ENCODE measurements around the gene AIP. TPM values are rescaled to one million over a fixed set of nuclear protein-coding genes. Genes with fewer than 3 reads are reported as not detected.

AIP gene
- total and polyA plus RNA-seq, 3 donors from 2014 or later, result 34.6 to 61.7 (median 60.7) TPM

DNA sequence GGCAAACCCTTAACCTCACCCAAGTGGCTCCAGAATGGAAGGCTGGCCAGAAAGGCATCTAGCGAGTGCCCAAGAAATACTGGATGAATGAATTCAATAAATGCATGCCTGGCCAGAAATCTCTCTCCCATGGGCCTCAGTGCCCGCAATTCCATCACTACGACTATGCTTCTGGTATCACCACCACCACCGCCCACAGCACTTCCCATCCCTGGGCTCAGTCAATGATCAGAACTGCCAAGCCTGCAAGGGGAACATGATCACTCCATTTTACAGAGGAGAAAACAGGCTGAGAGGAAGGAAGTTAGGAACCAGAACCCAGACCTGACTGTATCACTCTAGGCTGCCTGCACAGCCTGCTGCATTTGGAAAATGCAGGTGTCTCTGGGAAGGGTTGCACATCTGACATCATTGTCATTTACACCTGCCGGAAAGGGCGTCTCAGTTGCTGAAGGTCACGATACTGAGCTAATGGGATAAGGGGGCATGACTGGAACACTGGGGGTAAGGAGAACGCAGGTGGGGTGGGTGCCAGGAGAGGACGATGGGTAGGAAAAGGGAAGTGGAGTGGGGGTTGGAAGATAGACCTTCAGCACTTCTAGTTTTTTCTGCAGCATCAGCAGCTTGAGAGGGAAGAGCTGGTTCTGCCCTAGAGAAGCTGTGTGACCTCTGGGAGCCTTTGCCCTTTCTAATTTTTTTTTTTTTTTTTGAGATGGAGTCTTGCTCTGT lies 33.5 kb upstream of the AIP start:
- Histone ChIP-seq H3K9me3 (no peaks in the 10 kb centered on the region), H3K27me3 (no peaks in the 10 kb centered on the region), H3K4me3 (no peak overlapping the region), H3K36me3 (ENCODE audit: low read depth, missing control alignments) (no peaks in the 10 kb centered on the region), H3K27ac (no peak overlapping the region), H3K4me1 (no peaks in the 10 kb centered on the region)
- intact Hi-C loops (cut with DNase I; ENCODE audit: low total_unique reads), result no loop called here
- no peak for TF ChIP-seq POLR2A (IDR thresholded peaks at IDR 0.05)
- TF ChIP-seq, protein P1, sequence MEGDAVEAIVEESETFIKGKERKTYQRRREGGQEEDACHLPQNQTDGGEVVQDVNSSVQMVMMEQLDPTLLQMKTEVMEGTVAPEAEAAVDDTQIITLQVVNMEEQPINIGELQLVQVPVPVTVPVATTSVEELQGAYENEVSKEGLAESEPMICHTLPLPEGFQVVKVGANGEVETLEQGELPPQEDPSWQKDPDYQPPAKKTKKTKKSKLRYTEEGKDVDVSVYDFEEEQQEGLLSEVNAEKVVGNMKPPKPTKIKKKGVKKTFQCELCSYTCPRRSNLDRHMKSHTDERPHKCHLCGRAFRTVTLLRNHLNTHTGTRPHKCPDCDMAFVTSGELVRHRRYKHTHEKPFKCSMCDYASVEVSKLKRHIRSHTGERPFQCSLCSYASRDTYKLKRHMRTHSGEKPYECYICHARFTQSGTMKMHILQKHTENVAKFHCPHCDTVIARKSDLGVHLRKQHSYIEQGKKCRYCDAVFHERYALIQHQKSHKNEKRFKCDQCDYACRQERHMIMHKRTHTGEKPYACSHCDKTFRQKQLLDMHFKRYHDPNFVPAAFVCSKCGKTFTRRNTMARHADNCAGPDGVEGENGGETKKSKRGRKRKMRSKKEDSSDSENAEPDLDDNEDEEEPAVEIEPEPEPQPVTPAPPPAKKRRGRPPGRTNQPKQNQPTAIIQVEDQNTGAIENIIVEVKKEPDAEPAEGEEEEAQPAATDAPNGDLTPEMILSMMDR (IDR thresholded peaks at IDR 0.05), result no peak
- WGBS, 2 donors, result 72 to 73% methylated on average over 9 of the region's 9 CpGs
- DNase-seq, result no peak

DNA sequence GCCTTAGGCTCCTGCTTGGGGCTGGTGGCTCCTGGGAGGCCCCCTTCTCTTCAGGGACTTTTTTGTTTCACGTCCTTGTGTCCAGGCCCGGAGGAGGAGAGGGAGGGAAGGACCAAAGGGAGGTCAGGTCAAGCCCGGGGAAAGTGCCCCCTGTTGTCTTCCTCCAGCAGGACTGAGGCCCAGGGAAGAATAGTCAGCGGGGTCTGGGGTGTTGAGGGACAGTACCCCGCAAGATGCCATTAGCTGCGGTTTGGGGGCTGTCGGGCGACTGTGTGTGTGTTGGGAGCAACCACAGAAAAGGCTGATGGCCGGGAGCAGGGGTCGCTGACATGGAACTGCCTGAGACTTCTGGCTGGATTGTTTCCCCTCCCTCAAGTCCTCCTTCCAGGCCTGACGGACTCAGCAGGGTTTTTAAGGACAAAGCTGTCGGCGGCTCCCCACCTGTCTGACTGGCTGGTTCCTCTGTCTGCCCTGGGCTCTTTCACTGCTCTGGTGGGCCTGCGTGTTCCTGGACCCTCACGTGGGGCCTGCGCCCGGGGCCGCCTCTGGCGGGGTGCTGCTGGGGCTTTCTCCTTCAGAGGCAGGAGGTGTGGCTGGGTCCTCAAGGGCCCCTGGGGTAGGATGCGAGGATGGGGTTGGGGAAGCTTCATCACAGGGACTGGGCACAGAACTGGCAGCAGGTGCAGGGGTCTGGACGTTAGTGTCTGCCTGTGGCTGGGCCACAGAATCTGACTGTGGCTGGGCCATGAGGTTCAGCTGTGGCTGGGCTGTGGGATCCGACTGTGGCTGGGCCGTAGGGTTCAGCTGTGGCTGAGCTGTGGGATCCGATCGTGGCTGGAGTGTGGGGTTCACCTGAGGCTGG lies 31.8 kb upstream of the AIP start:
- no peak for TF ChIP-seq POLR2A (IDR thresholded peaks at IDR 0.05)
- TF ChIP-seq, protein P1 (IDR thresholded peaks at IDR 0.05), result no peak
- WGBS, 2 donors, result 86 to 92% methylated on average over 8 to 25 of the region's 25 CpGs
- H3K27me3 ChIP-seq, result no peaks in the 10 kb centered on the region
- no peaks in the 10 kb centered on the region for H3K4me1 ChIP-seq
- H3K9me3 ChIP-seq, result no peaks in the 10 kb centered on the region
- H3K36me3 ChIP-seq (ENCODE audit: low read depth, missing control alignments), result no peaks in the 10 kb centered on the region
- intact Hi-C loops (cut with DNase I; ENCODE audit: low total_unique reads), result no loop called here
- no peak overlapping the region for H3K27ac ChIP-seq
- DNase-seq, result no peak
- H3K4me3 ChIP-seq, result no peak overlapping the region

DNA sequence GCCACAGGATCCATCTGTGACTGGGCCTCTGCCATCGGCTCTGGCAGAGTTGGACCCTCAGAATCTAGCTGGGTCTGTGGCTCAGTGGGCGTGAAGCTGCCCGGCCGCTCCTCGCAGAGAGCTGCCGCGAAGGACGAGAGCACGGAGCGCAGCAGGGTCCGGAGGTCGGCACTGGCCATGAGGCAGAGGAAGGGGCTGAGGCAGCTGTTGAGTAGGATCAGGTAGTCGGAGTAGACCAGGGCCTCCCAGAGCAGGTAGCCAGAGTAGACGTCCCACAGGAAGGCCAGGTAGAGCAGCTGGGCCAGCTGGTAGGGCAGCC lies 31.2 kb upstream of the AIP start:
- Histone ChIP-seq H3K4me3 (no peak overlapping the region), H3K9me3 (no peaks in the 10 kb centered on the region), H3K27ac (no peak overlapping the region), H3K27me3 (no peaks in the 10 kb centered on the region), H3K36me3 (ENCODE audit: low read depth, missing control alignments) (no peaks in the 10 kb centered on the region), H3K4me1 (no peaks in the 10 kb centered on the region)
- TF ChIP-seq POLR2A (IDR thresholded peaks at IDR 0.05), result no peak
- TF ChIP-seq, protein P1 (IDR thresholded peaks at IDR 0.05), result no peak
- no peak for DNase-seq
- WGBS, 2 donors, result 93 to 96% methylated on average over 14 of the region's 14 CpGs
- intact Hi-C loops (cut with DNase I; ENCODE audit: low total_unique reads), result no loop called here

DNA sequence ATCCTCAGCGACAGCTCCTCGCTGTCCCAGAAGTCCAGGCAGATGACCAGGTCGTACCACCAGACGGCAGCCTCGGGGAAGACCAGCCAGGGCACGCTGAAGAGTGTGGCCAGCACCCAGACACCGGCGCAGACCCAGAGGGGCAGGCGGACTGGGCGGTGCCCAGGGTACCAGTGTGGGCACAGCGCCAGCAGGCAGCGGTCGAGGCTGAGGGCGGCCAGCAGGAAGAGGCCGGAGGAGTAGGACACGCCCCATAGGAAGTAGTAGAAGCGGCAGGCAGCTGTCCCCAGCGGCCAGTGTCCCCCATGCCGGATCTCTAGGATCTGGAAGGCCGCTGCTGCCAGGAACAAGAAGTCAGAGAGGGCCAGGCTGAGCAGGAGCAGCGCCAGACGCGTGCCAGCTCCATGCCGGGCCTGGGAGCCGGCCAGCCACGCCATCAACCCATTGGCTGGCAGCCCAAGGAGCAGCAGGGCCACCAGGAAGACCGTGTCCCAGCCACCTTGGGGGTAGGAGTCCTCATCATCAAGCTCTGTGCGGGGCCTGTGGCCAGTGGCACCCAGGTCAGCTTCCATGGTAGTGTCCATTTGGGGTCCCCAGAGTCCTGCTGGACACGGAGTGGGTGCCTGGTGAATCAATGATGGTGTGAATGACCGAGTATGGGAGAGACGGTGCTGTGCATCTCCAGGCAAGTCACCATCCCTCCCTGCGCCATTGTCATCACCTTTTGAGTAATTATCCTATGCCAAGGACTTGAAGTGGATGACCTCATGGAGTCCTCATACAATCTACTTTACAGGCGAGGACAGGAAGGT lies 30.5 kb upstream of the AIP start, which contains the start of gene GPR152:
GPR152 (minus strand) TSS at position 589 of the 812 bp plus-strand sequence; CDS start at position 584, 5 bp downstream.
- TF ChIP-seq, protein P1 (IDR thresholded peaks at IDR 0.05), result no peak
- TF ChIP-seq POLR2A (IDR thresholded peaks at IDR 0.05), result no peak
- Histone ChIP-seq H3K27me3 (no peaks in the 10 kb centered on the region), H3K4me3 (no peak within 1 kb of the TSS), H3K9me3 (no peaks in the 10 kb centered on the region), H3K36me3 (ENCODE audit: low read depth, missing control alignments) (no peaks in the 10 kb centered on the region), H3K4me1 (no peaks in the 10 kb centered on the region), H3K27ac (no peak within 1 kb of the TSS)
- intact Hi-C loops (cut with DNase I; ENCODE audit: low total_unique reads), result no loop called here
- DNase-seq, result no peak
- WGBS, 2 donors, result 88% methylated on average over 20 to 27 of the region's 33 CpGs

Data from testis (tissue), 3 donors.